SU-DHL-6 (cell line): ENCODE results near the gene MCHR1.

ENCODE experiments used
- H2AFZ ChIP-seq: fragments of 200-600 bp; sonication (generic); 2 replicates; pipeline ENCODE4 v1.6.1; 2014; ENCODE audit warnings: low read depth, mild to moderate bottlenecking, moderate library complexity, mixed read lengths, antibody characterized with exemption, low read length; ENCODE audit not compliant: severe bottlenecking
- H3F3A ChIP-seq: fragments of 200-600 bp; shearing (Covaris generic); 2 replicates; pipeline ENCODE4 v1.6.0; 2016; ENCODE audit warnings: antibody characterized with exemption, mild to moderate bottlenecking; ENCODE audit not compliant: insufficient read depth
- H3K27ac ChIP-seq: fragments of 200-600 bp; sonication (generic); 2 replicates; pipeline ENCODE4 v1.5.1; 2016; ENCODE audit warnings: low read depth, mild to moderate bottlenecking, low read length, moderate library complexity, mixed read lengths
- H3K27me3 ChIP-seq: fragments of 200-600 bp; sonication (generic), shearing (Covaris generic); 2 replicates; pipeline ENCODE4 v1.6.0; 2014; ENCODE audit warnings: mild to moderate bottlenecking, low read length
- H3K36me3 ChIP-seq: fragments of 200-600 bp; sonication (generic); 2 replicates; pipeline ENCODE4 v1.6.1; 2014; ENCODE audit warnings: mild to moderate bottlenecking, low read length, mixed read lengths
- H3K4me2 ChIP-seq: fragments of 300-600, 200-600 bp; shearing (Covaris generic), sonication (generic); 2 replicates; pipeline ENCODE4 v1.6.0; 2014; ENCODE audit warnings: low read length, low read depth, mild to moderate bottlenecking; ENCODE audit not compliant: poor library complexity, severe bottlenecking
- H3K4me3 ChIP-seq: fragments of 200-600 bp; sonication (generic); 2 replicates; pipeline ENCODE4 v1.5.1; 2014; ENCODE audit warnings: antibody characterized with exemption, low read length, mild to moderate bottlenecking, mixed read lengths; ENCODE audit not compliant: insufficient read depth, poor library complexity, severe bottlenecking
- H3K79me2 ChIP-seq: fragments of 200-600 bp; sonication (generic); 2 replicates; pipeline ENCODE4 v1.6.1; 2014; ENCODE audit warnings: mild to moderate bottlenecking, low read length, moderate library complexity; ENCODE audit not compliant: insufficient read depth
- H3K9ac ChIP-seq: fragments of 200-600 bp; sonication (generic); 2 replicates; pipeline ENCODE4 v1.7.0; 2014; ENCODE audit warnings: mild to moderate bottlenecking, low read length
- H3K9me2 ChIP-seq: fragments of 200-600 bp; sonication (generic); replicated peaks from 2 replicates; pipeline ENCODE4 v1.6.1; 2014; ENCODE audit warnings: low read length; ENCODE audit not compliant: insufficient read depth
- H3K9me3 ChIP-seq: fragments of 200-600 bp; sonication (generic); 2 replicates; pipeline ENCODE4 v1.6.1; 2014; ENCODE audit warnings: low read length, mixed read lengths; ENCODE audit not compliant: insufficient read depth
- H4K20me1 ChIP-seq: fragments of 200-600 bp; sonication (generic); 2 replicates; pipeline ENCODE4 v1.6.1; 2014; ENCODE audit warnings: low read depth, mild to moderate bottlenecking, antibody characterized with exemption, low read length, moderate library complexity, mixed read lengths
- CTCF ChIP-seq: fragments of 200-600 bp; sonication (generic); IDR thresholded peaks from one replicate; pipeline ENCODE4 v1.5.1; 2017; ENCODE audit warnings: antibody characterized with exemption, mild to moderate bottlenecking, low read length, moderate library complexity; ENCODE audit not compliant: insufficient read depth, poor library complexity, severe bottlenecking
- EZH2phosphoT487 ChIP-seq: fragments of 200-600 bp; sonication (generic), shearing (Covaris generic); conservative IDR thresholded peaks from 2 replicates; pipeline ENCODE4 v1.6.1; 2018; ENCODE audit warnings: mild to moderate bottlenecking, antibody characterized with exemption, low read length, moderate library complexity, mixed read lengths

The MCHR1 gene

GRCh38 chr22:40721266-40721665 is 42.0 kb downstream of the MCHR1 start:
- no peaks in the 10 kb centered on the region for H3K9me3 ChIP-seq
- H3K27me3 ChIP-seq, result no peaks in the 10 kb centered on the region
- no peaks in the 10 kb centered on the region for H3K9me2 ChIP-seq
- no peaks in the 10 kb centered on the region for H3F3A ChIP-seq
- no peaks in the 10 kb centered on the region for H4K20me1 ChIP-seq
- H3K36me3 ChIP-seq, result no peaks in the 10 kb centered on the region
- H3K9ac ChIP-seq, result no peak overlapping the region
- no peak overlapping the region for H2AFZ ChIP-seq
- H3K4me2 ChIP-seq, result no peak overlapping the region
- no peak for TF ChIP-seq EZH2phosphoT487
- TF ChIP-seq CTCF, result no peak
- no peak overlapping the region for H3K4me3 ChIP-seq
- H3K79me2 ChIP-seq, result no peaks in the 10 kb centered on the region
- no peak overlapping the region for H3K27ac ChIP-seq

GRCh38 chr22:40723396-40723933 is 44.2 kb downstream of the MCHR1 start:
- Histone ChIP-seq H3K4me3 (no peak overlapping the region), H4K20me1 (no peaks in the 10 kb centered on the region), H3F3A (no peaks in the 10 kb centered on the region), H3K9me3 (no peaks in the 10 kb centered on the region), H3K27me3 (no peaks in the 10 kb centered on the region), H3K4me2 (no peak overlapping the region), H3K9me2 (no peaks in the 10 kb centered on the region), H3K9ac (no peak overlapping the region), H3K79me2 (no peaks in the 10 kb centered on the region), H3K36me3 (no peaks in the 10 kb centered on the region), H3K27ac (no peak overlapping the region), H2AFZ (no peak overlapping the region)
- TF ChIP-seq CTCF, result no peak
- TF ChIP-seq EZH2phosphoT487, result no peak

- no peaks in the 10 kb centered on the region for H3K36me3 ChIP-seq
- no peaks in the 10 kb centered on the region for H3F3A ChIP-seq
- no peaks in the 10 kb centered on the region for H3K9me3 ChIP-seq
- no peak overlapping the region for H3K9ac ChIP-seq
- H3K9me2 ChIP-seq, result no peaks in the 10 kb centered on the region
- TF ChIP-seq CTCF, result no peak
- TF ChIP-seq EZH2phosphoT487, result no peak
- no peaks in the 10 kb centered on the region for H3K79me2 ChIP-seq
- H3K27me3 ChIP-seq, result no peaks in the 10 kb centered on the region
- H2AFZ ChIP-seq, result no peak overlapping the region
- H4K20me1 ChIP-seq, result no peaks in the 10 kb centered on the region
- no peak overlapping the region for H3K4me2 ChIP-seq
- H3K27ac ChIP-seq, result no peak overlapping the region
- H3K4me3 ChIP-seq, result no peak overlapping the region
Observed at GRCh38 chr22:40726514-40726913, 47.2 kb downstream of the MCHR1 start.
